DMS53 (cell line): ENCODE measurements around the gene GID8.
"Not testable (repeated sequence)": the region's sequence is repeated elsewhere in the genome, so short reads cannot be mapped to it uniquely, and the experiment has no call there.

ENCODE experiments used
- DNase-seq: peaks from one replicate; lab custom pipeline; 2025; lab: John Stamatoyannopoulos, UW

GID8 gene

GRCh38 chr20:62958388-62959100 lies 20.6 kb downstream of the GID8 start:
- no peak for DNase-seq

GRCh38 chr20:62959101-62959971 lies 21.4 kb downstream of the GID8 start:
- no peak for DNase-seq

DNA sequence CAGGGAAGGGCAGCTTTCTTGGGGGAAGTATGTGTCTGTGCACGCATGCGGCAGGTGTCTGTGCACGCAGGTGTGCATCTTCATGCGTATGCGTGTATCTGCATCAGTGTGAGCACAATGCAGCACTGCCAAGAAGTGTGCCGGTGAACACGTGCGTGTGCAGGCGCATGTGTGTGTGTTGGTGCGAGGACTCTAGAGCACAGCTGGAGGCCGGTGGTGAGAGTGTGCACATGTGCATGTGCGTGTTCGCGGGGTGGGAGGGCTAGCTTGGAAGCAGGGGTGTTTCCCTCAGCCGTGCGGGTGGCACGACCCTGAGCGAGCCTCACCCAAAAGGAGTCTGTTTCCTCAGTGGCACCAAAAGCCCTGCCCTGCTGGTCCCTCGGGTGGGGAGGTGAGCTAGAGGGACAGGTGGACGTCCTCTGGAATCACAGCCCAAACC lies 22.1 kb downstream of the GID8 start:
- no peak for DNase-seq

- DNase-seq: not testable (repeated sequence)
Observed at GRCh38 chr20:62960446-62961309, 22.7 kb downstream of the GID8 start.

- no peak for DNase-seq
Observed at GRCh38 chr20:62961310-62961783, 23.4 kb downstream of the GID8 start.

GRCh38 chr20:62961799-62962198 lies 23.9 kb downstream of the GID8 start:
- DNase-seq: no peak

- DNase-seq: no peak
Observed at GRCh38 chr20:62962221-62962879, 24.4 kb downstream of the GID8 start.

DNA sequence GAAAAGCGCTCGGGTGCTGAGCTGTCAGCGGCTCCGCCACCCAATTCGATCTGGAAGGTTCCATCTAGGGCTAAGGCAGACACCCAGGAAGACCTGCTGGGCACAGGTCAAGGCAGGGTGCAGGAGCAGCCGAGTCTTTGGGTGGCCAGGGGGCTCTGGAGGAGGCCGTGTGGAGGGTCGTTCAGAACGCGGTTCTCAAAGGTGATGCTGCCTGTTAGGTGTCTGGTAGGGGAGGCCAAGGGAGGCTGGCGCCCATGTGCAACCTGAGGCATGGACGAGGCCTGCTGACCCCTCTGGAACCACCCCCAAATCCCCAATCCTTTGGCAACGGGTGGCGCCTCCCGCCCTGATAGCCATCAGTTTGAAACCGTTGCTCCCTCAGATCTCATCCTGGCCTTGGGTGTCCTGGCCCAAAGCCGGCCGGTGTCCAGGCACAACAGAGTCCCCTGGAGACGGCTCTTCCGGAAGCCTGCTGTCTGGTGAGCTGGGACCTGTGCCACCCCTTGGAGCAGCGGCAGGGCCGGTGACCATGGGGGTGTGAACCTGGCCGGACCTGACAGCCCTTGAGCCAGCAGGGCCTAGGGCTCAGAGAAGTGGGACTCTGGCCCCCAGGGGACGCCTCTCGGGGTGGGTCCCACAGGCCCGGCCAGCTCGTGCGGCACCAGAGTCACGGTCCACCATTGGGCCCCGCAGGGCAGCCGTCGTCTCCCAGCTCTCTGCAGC lies 25.1 kb downstream of the GID8 start:
- no peak for DNase-seq

DNA sequence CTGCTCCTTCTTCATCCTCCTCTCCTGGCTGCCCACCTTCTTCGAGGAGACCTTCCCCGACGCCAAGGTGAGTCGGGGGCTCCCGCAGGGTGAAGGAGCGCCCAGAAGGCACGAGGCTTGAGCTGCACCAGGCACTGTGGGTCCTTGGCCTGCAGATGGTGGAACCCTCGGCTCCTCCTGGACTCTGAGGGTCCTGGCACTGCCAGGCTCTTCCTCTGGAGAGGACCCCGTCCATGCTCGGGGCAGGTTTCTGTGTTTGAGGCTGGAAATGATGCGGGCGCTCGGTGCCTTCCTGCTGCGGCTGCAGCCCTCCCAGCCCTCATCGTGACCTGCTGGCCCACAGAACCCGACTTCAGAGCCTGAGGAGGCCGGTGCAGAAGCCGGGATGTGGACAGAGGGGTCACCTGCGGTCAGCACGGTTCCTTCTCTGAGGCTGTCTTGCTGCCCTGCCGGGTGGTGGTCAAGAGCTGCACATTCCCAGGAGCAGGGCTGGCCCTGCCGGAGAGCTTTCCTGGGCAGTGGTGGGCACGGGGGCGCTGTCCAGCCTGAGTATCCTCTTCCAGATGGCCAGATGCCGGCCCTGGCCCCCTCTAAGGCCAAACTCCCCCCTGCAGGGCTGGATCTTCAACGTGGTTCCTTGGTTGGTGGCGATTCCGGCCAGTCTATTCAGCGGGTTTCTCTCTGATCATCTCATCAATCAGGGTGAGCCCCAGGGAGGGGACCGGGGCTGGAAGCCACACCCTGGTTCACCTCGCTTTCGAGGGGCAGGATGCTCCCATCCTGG lies 25.9 kb downstream of the GID8 start:
- no peak for DNase-seq

- no peak for DNase-seq
Observed at GRCh38 chr20:62964700-62965099, 26.8 kb downstream of the GID8 start.

DNA sequence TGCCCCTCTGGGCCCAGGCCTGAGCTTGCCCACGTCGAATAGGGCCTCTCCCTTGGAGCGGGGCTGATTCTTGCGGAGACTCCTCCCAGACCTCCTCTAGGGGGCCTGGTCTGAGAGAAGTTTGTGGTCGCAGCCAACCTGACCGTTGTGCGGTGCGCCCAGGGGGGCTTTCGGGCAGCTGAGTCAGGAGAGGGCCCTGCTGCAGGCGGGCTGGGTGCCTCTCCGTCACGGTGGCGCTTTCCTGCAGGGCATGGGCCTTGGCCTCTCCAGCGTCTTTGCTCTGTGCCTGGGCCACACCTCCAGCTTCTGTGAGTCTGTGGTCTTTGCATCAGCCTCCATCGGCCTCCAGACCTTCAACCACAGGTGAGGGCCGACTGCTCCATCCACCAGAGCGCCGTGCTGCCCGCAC lies 27.4 kb downstream of the GID8 start:
- DNase-seq: no peak

DNA sequence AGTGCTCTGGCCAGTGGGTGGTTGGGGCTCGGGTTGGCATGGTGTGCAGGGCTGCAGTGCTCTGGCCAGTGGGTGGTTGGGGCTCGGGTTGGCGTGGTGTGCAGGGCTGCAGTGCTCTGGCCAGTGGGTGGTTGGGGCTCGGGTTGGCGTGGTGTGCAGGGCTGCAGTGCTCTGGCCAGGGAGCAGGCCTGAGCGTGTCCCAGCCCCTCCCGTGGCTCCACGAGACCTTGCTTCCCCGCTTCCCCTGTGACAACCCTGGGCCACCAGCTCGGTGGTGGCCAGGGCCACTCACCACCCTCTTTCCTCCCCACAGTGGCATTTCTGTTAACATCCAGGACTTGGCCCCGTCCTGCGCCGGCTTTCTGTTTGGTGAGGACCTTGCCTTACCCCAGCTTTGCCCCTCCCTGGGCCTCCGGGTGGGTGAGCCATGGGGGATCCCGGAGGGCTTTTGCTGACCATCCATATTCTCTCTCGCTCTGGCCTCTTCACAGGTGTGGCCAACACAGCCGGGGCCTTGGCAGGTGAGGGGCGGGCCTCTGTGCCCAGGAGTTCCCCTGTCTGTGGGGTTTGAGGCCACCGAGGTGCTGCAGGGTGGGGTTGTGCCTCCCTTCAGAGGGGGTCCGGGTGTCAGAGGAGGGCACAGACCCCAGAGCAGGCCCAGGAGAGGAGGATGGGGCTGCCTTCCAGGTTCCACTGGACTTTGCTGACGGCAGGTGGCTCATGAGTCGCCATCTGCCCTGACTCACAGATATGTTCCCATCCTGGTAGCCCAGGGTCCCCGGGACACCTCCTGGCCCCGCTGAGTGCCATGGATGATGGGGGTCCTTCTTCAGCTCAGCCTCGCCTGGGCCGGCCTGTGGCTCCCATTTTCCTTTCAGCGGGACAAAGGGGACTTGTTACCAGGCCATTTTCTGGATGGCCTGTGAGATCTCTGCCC lies 28.5 kb downstream of the GID8 start:
- no peak for DNase-seq

DNA sequence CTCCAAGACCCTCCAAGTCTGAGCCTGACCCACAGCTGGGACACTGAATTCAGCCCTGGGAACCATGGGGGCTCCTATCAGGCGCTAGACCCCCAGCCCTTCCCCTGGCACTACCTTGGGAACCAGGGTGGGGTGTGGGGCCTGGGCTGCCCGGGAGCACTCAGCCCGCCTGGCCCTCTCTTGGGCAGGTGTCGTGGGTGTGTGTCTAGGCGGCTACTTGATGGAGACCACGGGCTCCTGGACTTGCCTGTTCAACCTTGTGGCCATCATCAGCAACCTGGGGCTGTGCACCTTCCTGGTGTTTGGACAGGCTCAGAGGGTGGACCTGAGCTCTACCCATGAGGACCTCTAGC lies 29.2 kb downstream of the GID8 start:
- DNase-seq: no peak

GRCh38 chr20:62967628-62968351 lies 29.8 kb downstream of the GID8 start:
- no peak for DNase-seq

DNA sequence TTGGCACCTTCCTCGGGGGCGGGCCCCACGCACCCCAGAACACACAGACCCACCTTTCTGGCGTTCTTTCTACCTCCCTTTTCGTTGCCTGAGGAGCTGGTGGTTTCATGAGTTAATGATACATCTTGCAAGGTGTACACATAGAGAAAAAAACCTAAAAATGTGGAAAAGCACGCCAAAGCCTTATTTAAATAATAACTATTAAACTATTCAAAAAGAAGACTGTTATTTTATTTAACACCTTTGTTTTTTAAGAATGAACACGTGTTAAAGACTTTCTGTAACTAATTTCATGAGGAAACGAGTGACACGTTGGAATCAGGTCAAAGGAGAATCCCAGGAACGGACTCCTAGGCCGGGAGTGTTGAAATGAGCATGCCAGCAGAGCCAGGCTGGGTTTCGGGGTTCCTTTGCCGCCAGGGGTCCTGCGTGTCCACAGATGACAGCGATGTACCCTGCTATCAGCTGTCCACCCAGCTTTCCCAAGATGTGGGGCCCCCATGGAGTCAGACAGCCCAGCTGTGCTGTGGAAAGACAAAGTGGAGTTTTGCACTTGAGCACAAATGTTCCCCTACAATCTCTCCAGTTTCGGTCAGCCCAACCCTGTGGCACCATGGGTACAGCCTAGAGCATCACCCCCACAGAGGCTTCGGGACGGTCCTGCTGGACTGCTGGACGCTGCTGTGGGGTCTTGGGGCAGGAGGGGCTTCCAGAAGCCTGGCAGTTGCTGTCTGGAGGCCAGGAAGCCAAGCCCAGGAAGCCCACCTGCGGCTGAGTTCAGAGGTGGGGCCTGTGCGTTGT lies 30.6 kb downstream of the GID8 start:
- DNase-seq: no peak

- no peak for DNase-seq
Observed at GRCh38 chr20:62969179-62969760, 31.3 kb downstream of the GID8 start.

DNA sequence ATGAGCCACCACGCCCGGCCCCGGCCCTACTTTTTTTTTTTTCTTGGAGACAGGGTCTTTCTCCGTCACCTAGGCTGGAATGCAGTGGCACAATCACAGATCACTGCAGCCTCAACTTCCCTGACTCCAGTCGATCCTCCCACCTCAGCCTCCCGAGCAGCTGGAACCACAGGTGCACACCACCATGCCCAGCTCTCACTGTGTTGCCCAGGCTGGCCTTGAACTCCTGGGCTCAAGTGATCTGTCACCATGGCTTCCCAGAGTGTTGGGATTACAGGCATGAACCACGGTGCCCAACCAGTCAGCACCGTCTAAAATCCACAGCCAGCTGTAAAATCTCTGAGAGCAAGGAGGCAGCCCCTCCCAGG lies 32.0 kb downstream of the GID8 start:
- DNase-seq: no peak
